ENCODE measurements around the gene PSME1. TPM values are rescaled to one million over a fixed set of nuclear protein-coding genes. Genes with fewer than 3 reads are reported as not detected.

The PSME1 gene
- total RNA-seq, 2 experiments from 2014 or later: 403 to 427 TPM

- no peak for DNase-seq
- ChIA-PET POLR2A (interaction anchor here (0.7 to 3.2 kb wide), 6 partner anchors 9 to 40 kb away, joined by 3 to 12 read pairs (median 5); partner anchors contain the start of genes IRF9 and PSME2), CTCF (interaction anchor here (1.3 to 3.2 kb wide), 4 partner anchors 26 to 121 kb away, joined by 4 to 18 read pairs (median 5); partner anchors contain the start of genes CIDEB and IRF9)
- intact Hi-C loops (cut with micrococcal nuclease): no loop called here
- H3K27me3 Mint-ChIP-seq: no peaks in the 10 kb centered on the region
- no peaks in the 10 kb centered on the region for H3K9me3 Mint-ChIP-seq
- H3K36me3 Mint-ChIP-seq: peaks cover 35% of the 10 kb centered on the region
- H3K27ac Mint-ChIP-seq: no peak overlapping the region
- H3K4me1 Mint-ChIP-seq (ENCODE audit: low read depth): peaks cover 29% of the 10 kb centered on the region
- H3K4me3 Mint-ChIP-seq: peak overlapping the region; percentile 89
These were observed 51.0 kb downstream of the PSME1 start for GRCh38 chr14:24186831-24187538.

GRCh38 chr14:24187539-24187915 lies 51.5 kb downstream of the PSME1 start:
- Mint-ChIP-seq H3K9me3 (no peaks in the 10 kb centered on the region), H3K36me3 (peaks cover 37% of the 10 kb centered on the region), H3K27me3 (no peaks in the 10 kb centered on the region), H3K4me3 (peak overlapping the region; percentile 89), H3K4me1 (ENCODE audit: low read depth) (peaks cover 33% of the 10 kb centered on the region), H3K27ac (peak overlapping the region; percentile 52)
- CTCF ChIA-PET: interaction anchor here (1.3 to 3.2 kb wide), 4 partner anchors 26 to 121 kb away, joined by 4 to 18 read pairs (median 5); partner anchors contain the start of genes CIDEB and IRF9
- intact Hi-C loops (cut with micrococcal nuclease): no loop called here
- no peak for DNase-seq
- POLR2A ChIA-PET: interaction anchor here (0.7 to 3.2 kb wide), 9 partner anchors 10 to 73 kb away, joined by 3 to 12 read pairs (median 6); partner anchors contain the start of genes DCAF11, EMC9, IRF9 and NRL

Small RNAs within 50 kb of the gene (microRNA-seq; reads per million reads assigned to microRNA genes)
- gene MIR7703 (ENCODE audit: borderline microRNAs expressed, borderline number of aligned reads, borderline replicate concordance): not detected

Other genes with a start within 250 kb of the PSME1 start
- gene DHRS4, start 182.4 kb upstream of the PSME1 start, total RNA-seq: 10 to 100 TPM; 25.7 to 27.0 TPM
- gene DHRS4L2, start 147.3 kb upstream of the PSME1 start, total RNA-seq: 10 to 100 TPM; 27.6 to 29.6 TPM
- under 1 TPM; 0.75 to 1.00 TPM for gene CARMIL3, start 84.2 kb upstream of the PSME1 start, total RNA-seq
- gene CPNE6, start 64.6 kb upstream of the PSME1 start, total RNA-seq: not detected
- 100 to 1,000 TPM; 118 to 125 TPM for gene PCK2, start 41.9 kb upstream of the PSME1 start, total RNA-seq
- gene DCAF11, start 21.4 kb upstream of the PSME1 start, total RNA-seq: 10 to 100 TPM; 85.6 to 91.8 TPM
- gene NRL, start 21.2 kb upstream of the PSME1 start, total RNA-seq: 1 to 10 TPM; 1.2 to 1.9 TPM
- under 1 TPM in 1 of 2 experiments, not detected in 1; 0.86 TPM for gene FITM1, start 5.5 kb upstream of the PSME1 start, total RNA-seq
- 10 to 100 TPM; 40.0 to 40.9 TPM for gene EMC9, start 5.4 kb downstream of the PSME1 start, total RNA-seq
- 100 to 1,000 TPM; 404 to 411 TPM for gene PSME2, start 10.4 kb downstream of the PSME1 start, total RNA-seq
- gene RNF31, start 11.3 kb downstream of the PSME1 start, total RNA-seq: 10 to 100 TPM; 75.5 to 80.4 TPM
- gene IRF9, start 25.1 kb downstream of the PSME1 start, total RNA-seq: 100 to 1,000 TPM; 158 to 172 TPM
- gene REC8, start 35.9 kb downstream of the PSME1 start, total RNA-seq: 10 to 100 TPM; 24.9 to 27.9 TPM
- 10 to 100 TPM; 69.5 to 72.6 TPM for gene IPO4, start 52.6 kb downstream of the PSME1 start, total RNA-seq
- gene TM9SF1, start 59.2 kb downstream of the PSME1 start, total RNA-seq: 10 to 100 TPM; 23.7 to 26.7 TPM
- gene TSSK4, start 69.5 kb downstream of the PSME1 start, total RNA-seq: under 1 TPM in 1 of 2 experiments, not detected in 1; 0.50 TPM
- gene CHMP4A, start 77.3 kb downstream of the PSME1 start, total RNA-seq: 10 to 100 TPM; 79.0 to 84.6 TPM
- gene MDP1, start 79.9 kb downstream of the PSME1 start, total RNA-seq: 10 to 100 TPM; 14.2 to 15.8 TPM
- 100 to 1,000 TPM; 202 to 213 TPM for gene NEDD8, start 96.2 kb downstream of the PSME1 start, total RNA-seq
- 10 to 100 TPM; 56.9 to 64.6 TPM for gene GMPR2, start 96.7 kb downstream of the PSME1 start, total RNA-seq
- 100 to 1,000 TPM in 1 of 2 experiments, 10 to 100 TPM in 1; 94.9 to 101 TPM for gene TINF2, start 106.4 kb downstream of the PSME1 start, total RNA-seq
- 1 to 10 TPM; 3.7 to 4.5 TPM for gene TGM1, start 127.0 kb downstream of the PSME1 start, total RNA-seq
- 10 to 100 TPM; 39.5 to 40.6 TPM for gene RABGGTA, start 135.4 kb downstream of the PSME1 start, total RNA-seq
- 10 to 100 TPM; 14.7 to 14.9 TPM for gene DHRS1, start 163.6 kb downstream of the PSME1 start, total RNA-seq
- 10 to 100 TPM; 30.7 to 30.9 TPM for gene NOP9, start 163.7 kb downstream of the PSME1 start, total RNA-seq
- 10 to 100 TPM; 22.6 to 25.8 TPM for gene CIDEB, start 171.8 kb downstream of the PSME1 start, total RNA-seq
- gene LTB4R2, start 173.9 kb downstream of the PSME1 start, total RNA-seq: 1 to 10 TPM; 9.4 to 9.6 TPM
- gene LTB4R, start 175.3 kb downstream of the PSME1 start, total RNA-seq: 10 to 100 TPM; 15.4 to 16.7 TPM
- 1 to 10 TPM; 1.6 to 2.4 TPM for gene ADCY4, start 198.9 kb downstream of the PSME1 start, total RNA-seq
- 10 to 100 TPM; 11.0 to 11.8 TPM for gene RIPK3, start 203.8 kb downstream of the PSME1 start, total RNA-seq
- gene NFATC4, start 232.0 kb downstream of the PSME1 start, total RNA-seq: not detected

Measured in activated CD4-positive, alpha-beta memory T cell treated with anti-CD3 and anti-CD28 coated beads for 36 hours (primary cell).